A673 (cell line): ENCODE data around the gene RHO.

Experiments
- CTCF ChIP-seq: fragments of 300-800, 200-600 bp; sonication (generic); conservative IDR thresholded peaks from 2 replicates; pipeline ENCODE4 v1.5.1; 2017; ENCODE audit warnings: low read depth, mild to moderate bottlenecking, antibody characterized with exemption, low read length, moderate library complexity, mixed read lengths
- EZH2 ChIP-seq: fragments of 200-600 bp; sonication (generic); IDR thresholded peaks from 2 replicates; pipeline ENCODE4 v1.6.1; 2017; ENCODE audit warnings: borderline replicate concordance, low read depth, mild to moderate bottlenecking, mixed read lengths, antibody characterized with exemption, low read length; ENCODE audit not compliant: poor library complexity, severe bottlenecking

- TF ChIP-seq CTCF (no peak), EZH2 (no peak)
Measured at GRCh38 chr3:129556890-129557547, 28.6 kb downstream of the RHO start.
